IPS-18c (cell line): ENCODE data around the gene PRR9.

Experiments
- H3K4me3 ChIP-seq: 2 replicates; pipeline ENCODE4 v1.7.0; 2013; ENCODE audit warnings: low read depth, mild to moderate bottlenecking, low read length, moderate library complexity; ENCODE audit not compliant: insufficient read depth
- H3K9me3 ChIP-seq: one replicate; pipeline ENCODE4 v1.6.1; 2013; ENCODE audit warnings: mild to moderate bottlenecking, low read length, moderate library complexity; ENCODE audit not compliant: control insufficient read depth, insufficient read depth

The PRR9 gene

DNA sequence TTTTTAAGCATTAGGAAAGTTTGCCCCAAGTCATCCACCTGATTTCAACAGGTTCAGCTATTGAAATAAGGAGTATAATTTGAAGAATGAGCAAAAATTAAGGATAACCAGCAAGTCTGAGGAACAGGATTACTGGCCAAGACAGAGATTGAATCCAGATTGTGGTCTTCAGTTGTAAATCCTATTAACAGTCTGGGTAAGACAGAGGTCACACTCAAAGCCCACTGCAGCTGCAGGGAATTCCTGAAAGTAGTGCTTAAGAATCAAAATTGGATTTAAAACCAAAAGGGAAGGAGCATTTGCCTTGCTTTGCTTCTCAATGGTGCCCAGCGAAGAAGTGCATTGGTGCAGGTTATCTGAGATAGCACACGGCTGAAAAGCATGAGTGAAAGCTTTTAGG lies 35.7 kb downstream of the PRR9 start:
- no peaks in the 10 kb centered on the region for H3K9me3 ChIP-seq
- H3K4me3 ChIP-seq: no peak overlapping the region

DNA sequence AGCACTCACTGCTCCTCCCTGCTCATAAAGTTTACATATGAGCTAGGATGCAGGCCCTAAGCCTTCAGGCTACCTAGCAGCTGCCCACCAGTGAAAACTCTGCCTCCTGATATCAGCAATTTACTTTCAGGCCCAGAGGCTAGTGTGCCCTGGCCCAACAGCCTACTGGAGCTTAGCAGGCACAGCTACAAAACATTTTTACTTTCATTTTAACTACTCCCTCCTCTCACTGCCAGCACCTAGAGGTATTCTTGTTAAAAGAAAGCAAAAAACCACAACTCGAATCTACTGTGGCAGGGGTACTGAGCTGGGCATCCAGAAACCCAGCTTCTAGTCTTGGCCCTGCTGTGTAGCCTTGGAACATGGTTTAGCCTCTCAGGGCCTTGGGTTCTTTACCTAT lies 36.3 kb downstream of the PRR9 start:
- Histone ChIP-seq H3K9me3 (no peaks in the 10 kb centered on the region), H3K4me3 (no peak overlapping the region)

DNA sequence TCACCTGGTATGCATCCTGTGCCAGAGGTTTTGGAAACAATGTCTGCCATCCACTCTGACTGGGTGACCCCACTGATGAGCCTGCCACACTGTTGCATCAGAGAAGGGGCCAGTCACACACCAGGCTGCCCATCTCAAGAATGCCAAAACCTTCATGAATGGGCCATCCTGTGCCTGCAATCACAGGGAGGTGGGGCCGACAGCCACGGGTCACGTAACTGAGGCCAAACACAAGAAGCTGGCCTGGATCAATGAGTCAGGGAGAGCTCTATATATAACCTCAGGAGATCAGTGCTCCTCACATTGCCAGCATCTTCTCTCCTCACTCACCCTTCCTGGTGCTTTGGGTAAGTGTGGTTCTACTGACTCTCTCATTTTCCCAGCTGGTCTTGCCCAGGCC lies 42.0 kb downstream of the PRR9 start, which contains the start of gene LORICRIN:
LORICRIN (plus strand) TSS at position 301 of the 400 bp plus-strand sequence. CDS start 1,263 bp downstream, outside the sequence.
- Histone ChIP-seq H3K4me3 (no peak within 1 kb of the TSS), H3K9me3 (no peaks in the 10 kb centered on the region)

- no peaks in the 10 kb centered on the region for H3K9me3 ChIP-seq
- H3K4me3 ChIP-seq: peak overlapping the region; percentile 45; the same call in 1 of the 2 replicates
These were observed 43.3 kb downstream of the PRR9 start for GRCh38 chr1:153260585-153261280.

- Histone ChIP-seq H3K4me3 (peak overlapping the region; percentile 45), H3K9me3 (no peaks in the 10 kb centered on the region)
These were observed 44.1 kb downstream of the PRR9 start for GRCh38 chr1:153261281-153262069.

DNA sequence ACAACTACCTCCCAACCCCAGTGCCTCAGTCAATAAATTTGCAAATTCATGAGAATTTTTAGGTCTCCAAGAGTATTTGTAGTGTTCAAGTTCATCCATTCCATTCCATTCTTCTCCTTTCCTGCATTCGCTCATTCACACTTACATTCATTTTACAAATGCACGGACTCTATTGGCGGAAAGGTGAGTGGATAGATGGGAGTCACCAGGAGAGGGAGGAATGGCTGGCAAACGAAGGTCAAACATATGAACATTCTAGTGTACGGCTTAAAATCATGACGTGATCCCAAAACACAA lies 44.6 kb downstream of the PRR9 start:
- no peaks in the 10 kb centered on the region for H3K9me3 ChIP-seq
- H3K4me3 ChIP-seq: peak overlapping the region; percentile 45

- H3K9me3 ChIP-seq: no peaks in the 10 kb centered on the region
- H3K4me3 ChIP-seq: no peak overlapping the region
These were observed 45.2 kb downstream of the PRR9 start for GRCh38 chr1:153262462-153263157.

DNA sequence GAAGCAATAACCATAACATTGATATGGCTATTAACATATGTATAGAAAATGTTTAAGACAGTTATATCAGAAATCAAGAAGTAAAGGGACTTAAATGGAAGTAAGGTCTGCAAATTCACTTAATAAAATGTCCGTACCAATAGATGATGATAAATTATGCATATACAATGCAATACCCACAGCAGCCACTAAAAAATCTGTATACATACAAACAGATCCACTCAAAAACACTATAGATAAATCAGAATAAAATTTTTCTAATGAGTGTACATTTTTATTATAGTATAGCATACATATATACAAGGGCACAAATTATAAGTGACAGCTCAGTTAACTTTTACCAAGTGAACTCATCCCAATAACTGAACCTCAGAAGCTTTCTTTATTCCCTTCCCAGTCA lies 48.1 kb downstream of the PRR9 start:
- H3K9me3 ChIP-seq: no peaks in the 10 kb centered on the region
- H3K4me3 ChIP-seq: no peak overlapping the region
